ENCODE measurements around the gene PTPRG. TPM values are rescaled to one million over a fixed set of nuclear protein-coding genes. Genes with fewer than 3 reads are reported as not detected.

The PTPRG gene
- total RNA-seq, 4 donors from 2014 or later: 21.1 to 54.2 (median 30.6) TPM

DNA sequence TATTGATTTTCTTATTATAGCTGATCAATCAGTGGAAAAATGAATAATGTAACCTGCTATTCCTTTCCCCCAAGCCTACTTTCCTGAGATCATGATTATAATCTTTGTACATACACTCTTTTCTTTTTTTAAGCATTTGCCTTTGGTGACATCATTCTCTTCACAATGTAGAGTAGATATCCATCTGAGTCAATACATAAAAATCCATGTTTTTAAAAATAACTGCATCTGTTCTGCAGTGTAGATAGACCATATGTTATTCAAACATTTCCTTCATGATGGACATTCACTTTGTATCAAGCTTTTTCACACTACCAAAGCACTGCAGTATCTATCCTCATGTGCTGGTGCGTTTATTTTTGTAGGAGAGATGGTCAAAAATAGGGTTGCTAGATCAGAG lies 211.1 kb downstream of the PTPRG start:
- no peak for DNase-seq
- intact Hi-C loops (cut with DNase I; ENCODE audit: low total_unique reads): no loop called here
- Histone ChIP-seq H3K27ac (no peak overlapping the region), H3K27me3 (no peaks in the 10 kb centered on the region), H3K4me3 (no peak overlapping the region), H3K36me3 (no peaks in the 10 kb centered on the region), H3K4me1 (peaks cover 43 to 63% of the 10 kb centered on the region in 2 donors), H3K9me3 (no peaks in the 10 kb centered on the region)
- ATAC-seq: no peak
- TF ChIP-seq, protein P1, sequence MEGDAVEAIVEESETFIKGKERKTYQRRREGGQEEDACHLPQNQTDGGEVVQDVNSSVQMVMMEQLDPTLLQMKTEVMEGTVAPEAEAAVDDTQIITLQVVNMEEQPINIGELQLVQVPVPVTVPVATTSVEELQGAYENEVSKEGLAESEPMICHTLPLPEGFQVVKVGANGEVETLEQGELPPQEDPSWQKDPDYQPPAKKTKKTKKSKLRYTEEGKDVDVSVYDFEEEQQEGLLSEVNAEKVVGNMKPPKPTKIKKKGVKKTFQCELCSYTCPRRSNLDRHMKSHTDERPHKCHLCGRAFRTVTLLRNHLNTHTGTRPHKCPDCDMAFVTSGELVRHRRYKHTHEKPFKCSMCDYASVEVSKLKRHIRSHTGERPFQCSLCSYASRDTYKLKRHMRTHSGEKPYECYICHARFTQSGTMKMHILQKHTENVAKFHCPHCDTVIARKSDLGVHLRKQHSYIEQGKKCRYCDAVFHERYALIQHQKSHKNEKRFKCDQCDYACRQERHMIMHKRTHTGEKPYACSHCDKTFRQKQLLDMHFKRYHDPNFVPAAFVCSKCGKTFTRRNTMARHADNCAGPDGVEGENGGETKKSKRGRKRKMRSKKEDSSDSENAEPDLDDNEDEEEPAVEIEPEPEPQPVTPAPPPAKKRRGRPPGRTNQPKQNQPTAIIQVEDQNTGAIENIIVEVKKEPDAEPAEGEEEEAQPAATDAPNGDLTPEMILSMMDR (IDR thresholded peaks at IDR 0.05 in 4 of 5, conservative IDR thresholded peaks at IDR 0.05 in 1 of 5): no peak
- no peak for TF ChIP-seq POLR2A (IDR thresholded peaks at IDR 0.05)
- in situ Hi-C loops (cut with MboI; ENCODE audit: low sequenced_read_pairs in 4 of 4): no loop called here

DNA sequence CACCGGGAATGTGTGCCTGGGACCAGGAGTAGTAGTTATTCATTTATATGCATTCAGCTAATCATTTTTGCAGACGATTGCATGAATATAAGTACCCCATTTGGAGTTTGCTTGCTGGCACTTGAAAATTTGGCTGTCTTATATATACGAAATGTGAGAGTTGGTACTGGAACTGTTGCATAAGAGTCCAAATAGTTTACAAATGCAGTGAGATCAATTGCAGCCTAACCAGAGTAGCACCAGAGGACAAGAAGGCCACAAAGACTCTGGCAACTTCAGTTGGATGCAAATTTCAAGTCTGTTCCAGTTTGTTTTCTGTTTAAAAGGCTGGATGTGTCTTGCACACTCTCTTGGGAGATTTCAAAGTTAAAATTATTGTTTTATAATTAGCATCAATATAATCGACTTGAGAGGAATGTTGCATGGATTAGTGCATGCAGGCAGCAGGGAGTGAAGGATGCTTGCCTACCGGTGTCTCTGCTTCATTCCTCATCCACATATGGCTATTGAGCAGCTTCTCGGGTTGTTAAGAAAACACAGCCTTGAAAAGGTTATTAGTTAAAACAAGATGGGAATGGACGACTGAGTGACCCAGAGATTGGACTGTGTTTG lies 213.0 kb downstream of the PTPRG start:
- Histone ChIP-seq H3K4me1 (peaks cover 43 to 69% of the 10 kb centered on the region in 2 donors), H3K9me3 (no peaks in the 10 kb centered on the region), H3K4me3 (no peak overlapping the region), H3K27ac (peak overlapping the region in 2 of 4 donors; percentile 35 to 63), H3K27me3 (no peaks in the 10 kb centered on the region), H3K36me3 (no peaks in the 10 kb centered on the region)
- DNase-seq (no peak), ATAC-seq (peak; percentile 60 to 75)
- in situ Hi-C loops (cut with MboI; ENCODE audit: low sequenced_read_pairs in 4 of 4) (no loop called here), intact Hi-C loops (cut with DNase I; ENCODE audit: low total_unique reads) (no loop called here)
- TF ChIP-seq, protein P1 (IDR thresholded peaks at IDR 0.05 in 4 of 5, conservative IDR thresholded peaks at IDR 0.05 in 1 of 5): no peak
- no peak for TF ChIP-seq POLR2A (IDR thresholded peaks at IDR 0.05)

DNA sequence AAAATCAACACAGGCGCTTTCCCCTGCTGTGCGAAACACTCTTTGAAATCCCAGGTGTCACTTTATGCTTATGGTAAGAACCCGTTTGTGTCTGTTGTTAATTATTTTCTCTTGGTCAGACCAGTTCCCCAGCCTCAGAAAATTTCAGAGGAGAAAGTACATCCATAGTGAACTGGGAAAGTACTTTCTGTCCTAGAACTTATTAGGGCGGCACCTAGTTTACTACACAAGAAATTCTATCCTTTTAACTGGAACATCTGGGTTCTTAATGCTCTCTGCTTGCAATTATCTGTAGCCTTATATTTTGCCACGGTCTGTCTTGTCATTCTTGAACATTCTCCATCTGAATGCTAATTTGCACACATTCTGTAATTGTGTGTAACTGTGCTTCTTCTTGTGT lies 215.0 kb downstream of the PTPRG start:
- ATAC-seq (peak; percentile 77 to 89), DNase-seq (no peak)
- intact Hi-C loops (cut with DNase I; ENCODE audit: low total_unique reads): no loop called here
- in situ Hi-C loops (cut with MboI; ENCODE audit: low sequenced_read_pairs in 4 of 4): no loop called here
- Histone ChIP-seq H3K36me3 (no peaks in the 10 kb centered on the region), H3K27me3 (no peaks in the 10 kb centered on the region), H3K27ac (peak overlapping the region in 3 of 4 donors; percentile 22 to 77 (median 32)), H3K4me3 (no peak overlapping the region), H3K4me1 (peaks cover 48 to 55% of the 10 kb centered on the region in 2 donors), H3K9me3 (no peaks in the 10 kb centered on the region)
- TF ChIP-seq, protein P1 (IDR thresholded peaks at IDR 0.05 in 4 of 5, conservative IDR thresholded peaks at IDR 0.05 in 1 of 5): no peak
- no peak for TF ChIP-seq POLR2A (IDR thresholded peaks at IDR 0.05)

GRCh38 chr3:61777483-61777882 lies 216.1 kb downstream of the PTPRG start:
- Histone ChIP-seq H3K4me1 (peaks cover 41 to 46% of the 10 kb centered on the region in 2 donors), H3K27ac (peak overlapping the region in 1 of 4 donors; percentile 77), H3K36me3 (no peaks in the 10 kb centered on the region), H3K27me3 (no peaks in the 10 kb centered on the region), H3K4me3 (no peak overlapping the region), H3K9me3 (no peaks in the 10 kb centered on the region)
- no peak for TF ChIP-seq POLR2A (IDR thresholded peaks at IDR 0.05)
- TF ChIP-seq, protein P1 (IDR thresholded peaks at IDR 0.05 in 4 of 5, conservative IDR thresholded peaks at IDR 0.05 in 1 of 5): no peak
- in situ Hi-C loops (cut with MboI; ENCODE audit: low sequenced_read_pairs in 4 of 4) (no loop called here), intact Hi-C loops (cut with DNase I; ENCODE audit: low total_unique reads) (no loop called here)
- no peak for DNase-seq
- ATAC-seq: no peak

- in situ Hi-C loops (cut with MboI; ENCODE audit: low sequenced_read_pairs in 4 of 4): no loop called here
- Histone ChIP-seq H3K9me3 (no peaks in the 10 kb centered on the region), H3K4me1 (peaks cover 41 to 42% of the 10 kb centered on the region in 2 donors), H3K27me3 (no peaks in the 10 kb centered on the region), H3K27ac (no peak overlapping the region), H3K4me3 (no peak overlapping the region), H3K36me3 (no peaks in the 10 kb centered on the region)
- no peak for ATAC-seq
- DNase-seq: no peak
- intact Hi-C loops (cut with DNase I; ENCODE audit: low total_unique reads): no loop called here
- TF ChIP-seq, protein P1 (IDR thresholded peaks at IDR 0.05 in 4 of 5, conservative IDR thresholded peaks at IDR 0.05 in 1 of 5): no peak
- TF ChIP-seq POLR2A (IDR thresholded peaks at IDR 0.05): no peak
Measured at GRCh38 chr3:61778095-61778494, 216.7 kb downstream of the PTPRG start.
